GM23248 (cell line): ENCODE data around the gene TRA2B.

Experiments used
- EZH2 ChIP-seq: fragments of 200-600 bp; sonication (generic); IDR thresholded peaks from 2 replicates; pipeline ENCODE4 v1.6.1; 2018; ENCODE audit warnings: antibody characterized with exemption, mild to moderate bottlenecking; ENCODE audit not compliant: insufficient read depth, poor library complexity, severe bottlenecking
- EZH2phosphoT487 ChIP-seq: fragments of 200-600 bp; sonication (generic); IDR thresholded peaks from 2 replicates; pipeline ENCODE4 v1.6.1; 2018; ENCODE audit warnings: antibody characterized with exemption, moderate library complexity, mild to moderate bottlenecking, low read depth; ENCODE audit not compliant: insufficient read depth

DNA sequence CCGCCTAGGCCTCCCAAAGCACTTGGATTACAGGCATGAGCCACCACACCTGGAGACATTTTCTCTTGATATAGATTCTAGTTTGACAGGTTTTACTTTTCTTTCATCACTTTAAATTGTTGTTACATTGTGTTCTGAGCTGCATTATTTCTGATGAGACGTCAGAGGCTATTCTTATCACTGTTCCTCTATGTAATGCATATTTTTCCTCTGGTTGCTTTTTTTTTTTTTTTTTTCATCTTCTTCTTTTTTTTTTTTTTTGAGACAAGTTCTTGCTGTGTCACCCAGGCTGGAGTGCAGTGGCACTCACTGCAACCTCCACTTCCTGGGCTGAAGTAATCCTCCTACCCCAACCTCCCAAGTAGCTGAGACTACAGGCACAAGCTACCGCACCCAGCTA lies 41.2 kb downstream of the TRA2B start:
- TF ChIP-seq EZH2phosphoT487 (no peak), EZH2 (no peak)
